A549 (cell line): ENCODE data around the gene ARHGAP23. TPM values are rescaled to one million over a fixed set of nuclear protein-coding genes. Genes with fewer than 3 reads are reported as not detected.
"Not testable (repeated sequence)": the region's sequence is repeated elsewhere in the genome, so short reads cannot be mapped to it uniquely, and the experiment has no call there.

ENCODE experiments used
- ATAC-seq, 2 experiments: fragments of 200-7000 bp in 1 of 2; fragments of >200 bp in 1 of 2; cut with Nextera tagmentation in 1 of 2; cut with Tn5 transposase in 1 of 2; 3 replicates each; pipeline versions ENCODE4 v1.8.0 to v1.9.1; 2018 to 2020; ENCODE audit warnings: mild to moderate bottlenecking in 1 of 2, moderate library complexity in 1 of 2
- CTCF ChIA-PET: fragments of 300-600 bp; sonication (Branson Sonifier 250); formaldehyde crosslinking; extraction: SDS; loops from one replicate; lab custom pipeline; 2021; ENCODE audit warnings: antibody characterized with exemption, inconsistent platforms; lab: Yijun Ruan, JAX
- POLR2A ChIA-PET: fragments of 350-600 bp; formaldehyde crosslinking; extraction: SDS; loops from one replicate; lab custom pipeline; 2021; ENCODE audit warnings: antibody characterized with exemption, inconsistent platforms; lab: Yijun Ruan, JAX
- DNase-seq, 2 experiments: peaks; one replicate each; pipeline versions ENCODE4 v3.0.0 to v3.0.0-alpha.2; 2011 to 2016; ENCODE audit warnings: low read depth in 1 of 2, low spot score in 1 of 2
- FAIRE-seq: peaks from 2 replicates; lab custom pipeline; 2011; peaks lifted over from hg19 to GRCh38; lab: Jason Lieb, UNC
- H3K27ac ChIP-seq, 2 experiments: fragments of >200 bp; sonication (Bioruptor Twin); formaldehyde crosslinking; 3 replicates each; pipeline ENCODE4 v1.5.1; 2016 to 2017
- H3K4me1 ChIP-seq: fragments of >200 bp; sonication (Bioruptor Twin); formaldehyde crosslinking; 3 replicates; pipeline ENCODE4 v1.6.1; 2016
- H3K4me2 ChIP-seq: fragments of >200 bp; sonication (Bioruptor Twin); formaldehyde crosslinking; 3 replicates; pipeline ENCODE4 v1.6.1; 2016
- H3K4me3 ChIP-seq: fragments of >200 bp; sonication (Bioruptor Twin); formaldehyde crosslinking; 3 replicates; pipeline ENCODE4 v1.5.1; 2016
- H3K9me3 ChIP-seq: fragments of >200 bp; sonication (Bioruptor Twin); formaldehyde crosslinking; 3 replicates; pipeline ENCODE4 v1.6.1; 2016
- ATOH8 ChIP-seq: fragments of 250-450 bp; sonication (Bioruptor Pico); IDR thresholded peaks from 2 replicates; pipeline ENCODE4 v1.5.0; 2020; ENCODE audit warnings: low read depth, mild to moderate bottlenecking, moderate library complexity
- CBX2 ChIP-seq: fragments of 200-600 bp; sonication (generic); IDR thresholded peaks from 2 replicates; pipeline ENCODE4 v1.6.1; 2016; ENCODE audit warnings: low read depth, mild to moderate bottlenecking, borderline replicate concordance
- CHD2 ChIP-seq: fragments of 150-350 bp; IDR thresholded peaks from 2 replicates; pipeline ENCODE4 v1.6.1; 2014; ENCODE audit warnings: low read length; ENCODE audit not compliant: partially characterized antibody
- CHD4 ChIP-seq: fragments of 200-600 bp; sonication (generic); IDR thresholded peaks from 2 replicates; pipeline ENCODE4 v1.6.1; 2016; ENCODE audit warnings: antibody characterized with exemption, mild to moderate bottlenecking, borderline replicate concordance
- EHF ChIP-seq: fragments of 250-450 bp; sonication (Bioruptor Pico); IDR thresholded peaks from 2 replicates; pipeline ENCODE4 v1.5.0; 2020; ENCODE audit warnings: mild to moderate bottlenecking
- EHMT2 ChIP-seq: fragments of 200-600 bp; sonication (generic); IDR thresholded peaks from 2 replicates; pipeline ENCODE4 v1.6.1; 2016; ENCODE audit warnings: antibody characterized with exemption, low read depth, mild to moderate bottlenecking, moderate library complexity
- ELK1 ChIP-seq: fragments of 150-350 bp; IDR thresholded peaks from 2 replicates; pipeline ENCODE4 v1.6.1; 2014; ENCODE audit warnings: low read depth, mild to moderate bottlenecking, low read length
- ESRRA ChIP-seq: fragments of 150-350 bp; IDR thresholded peaks from 2 replicates; pipeline ENCODE4 v1.6.1; 2014; ENCODE audit warnings: mild to moderate bottlenecking, low read length, borderline replicate concordance
- GATA3 ChIP-seq: IDR thresholded peaks from 2 replicates; pipeline ENCODE4 v1.6.1; 2012; ENCODE audit warnings: borderline replicate concordance
- HOXB5 ChIP-seq: fragments of 250-450 bp; sonication (Bioruptor Pico); IDR thresholded peaks from 2 replicates; pipeline ENCODE4 v1.5.0; 2020; ENCODE audit warnings: mild to moderate bottlenecking, moderate library complexity
- MAFK ChIP-seq: fragments of 450-650 bp; IDR thresholded peaks from 2 replicates; pipeline ENCODE4 v1.6.1; 2014; ENCODE audit not compliant: partially characterized antibody
- MYC ChIP-seq: IDR thresholded peaks from 2 replicates; pipeline ENCODE4 v1.6.1; 2012; ENCODE audit warnings: mild to moderate bottlenecking, inconsistent platforms, low read length, improper control_type of control experiment, borderline replicate concordance
- RAD21 ChIP-seq, 2 experiments: fragments of >200 bp in 1 of 2; sonication (Bioruptor Twin) in 1 of 2; formaldehyde crosslinking in 1 of 2; IDR thresholded peaks in 1 of 2; conservative IDR thresholded peaks in 1 of 2; 2 replicates in 1 of 2; 3 replicates in 1 of 2; pipeline ENCODE4 v1.6.1; 2012 to 2018; ENCODE audit warnings: inconsistent platforms in 1 of 2
- TFCP2L1 ChIP-seq: fragments of 250-450 bp; sonication (Bioruptor Pico); IDR thresholded peaks from 2 replicates; pipeline ENCODE4 v1.5.0; 2021; ENCODE audit warnings: mild to moderate bottlenecking
- ZNF302 ChIP-seq: fragments of 250-450 bp; sonication (Bioruptor Pico); IDR thresholded peaks from 2 replicates; pipeline ENCODE4 v1.9.0; 2021; ENCODE audit warnings: inconsistent platforms, mild to moderate bottlenecking, moderate library complexity
- WGBS: methylation state at CpG from one replicate; pipeline ENCODE4 v1.1.6; 2017; ENCODE audit errors: missing lambda C conversion rate; 5-methylcytosine and 5-hydroxymethylcytosine counted together
- polyA plus RNA-seq, 4 experiments: library from polyadenylated mRNA; depleted of rRNA in 3 of 4; stranded (reverse); fragments of >200 nt; fragmentation: RNase III in 1 of 4; extraction: RNeasy Plus Mini Kit Qiagen cat#74134 plus additional on column Dnase treatment in 1 of 4; gene quantifications; 2 replicates in 3 of 4; 3 replicates in 1 of 4; pipeline ENCODE4 v1.2.3, GENCODE V29; 2011 to 2017

Gene ARHGAP23
- polyA plus RNA-seq, 2 of the 4 experiments (the other 2 are of a cell fraction), result 4.8 to 32.6 TPM

- H3K27ac ChIP-seq, FAIRE-seq, H3K9me3 ChIP-seq, H3K4me1 ChIP-seq, H3K4me2 ChIP-seq, H3K4me3 ChIP-seq, ATAC-seq, POLR2A ChIA-PET, CTCF ChIA-PET, DNase-seq: not testable (repeated sequence)
- WGBS, result 53% methylated on average over 11 of the region's 11 CpGs
Measured at GRCh38 chr17:38530856-38531255, 102.6 kb downstream of the ARHGAP23 start.

GRCh38 chr17:38531761-38532160 is 103.5 kb downstream of the ARHGAP23 start:
- CTCF ChIA-PET, H3K27ac ChIP-seq, FAIRE-seq, DNase-seq, H3K4me2 ChIP-seq, H3K4me3 ChIP-seq, POLR2A ChIA-PET, H3K9me3 ChIP-seq, ATAC-seq, H3K4me1 ChIP-seq: not testable (repeated sequence)
- WGBS, result 81% methylated on average over 10 of the region's 11 CpGs

DNA sequence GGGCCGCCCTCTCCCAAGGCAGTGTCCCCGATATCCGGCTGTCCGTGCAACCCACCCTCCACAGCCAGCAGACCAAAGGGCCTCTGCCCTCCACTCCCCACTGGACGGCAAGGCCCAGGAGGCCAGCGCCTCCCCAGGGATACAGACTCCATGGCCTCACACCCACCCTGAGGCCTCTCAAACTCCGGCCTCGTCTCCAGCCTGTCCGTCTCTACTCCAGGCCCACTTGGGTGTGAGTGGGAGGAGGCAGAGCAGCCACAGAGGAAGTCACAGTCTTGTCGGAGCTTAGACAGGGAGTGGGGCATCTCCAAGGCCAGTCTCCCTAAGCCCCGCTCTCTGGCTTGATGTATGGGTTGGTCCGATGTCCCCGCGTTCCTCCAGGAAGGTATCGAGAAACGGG is 104.2 kb downstream of the ARHGAP23 start:
- TF ChIP-seq EHF (CRISPR knock-in tag), result no peak
- TF ChIP-seq GATA3, result no peak
- H3K27ac ChIP-seq, result no peak overlapping the region
- no peaks in the 10 kb centered on the region for H3K9me3 ChIP-seq
- no peak for ATAC-seq
- H3K4me2 ChIP-seq, result no peak overlapping the region
- DNase-seq, result no peak
- FAIRE-seq, result no peak
- no peak overlapping the region for H3K4me3 ChIP-seq
- CTCF ChIA-PET, result interaction anchor here (0.7 to 1.1 kb wide), 2 partner anchors 135 to 183 kb away, joined by 3 read pairs; no protein-coding TSS in a partner anchor
- H3K4me1 ChIP-seq, result no peaks in the 10 kb centered on the region
- POLR2A ChIA-PET, result no interaction called here
- WGBS, result 90% methylated on average over 16 of the region's 16 CpGs

GRCh38 chr17:38533241-38533640 is 105.0 kb downstream of the ARHGAP23 start:
- H3K9me3 ChIP-seq, result no peaks in the 10 kb centered on the region
- no peak overlapping the region for H3K4me2 ChIP-seq
- H3K27ac ChIP-seq, result no peak overlapping the region
- no peak overlapping the region for H3K4me3 ChIP-seq
- ATAC-seq (no peak), FAIRE-seq (no peak), DNase-seq (no peak)
- 60% methylated on average over 9 of the region's 9 CpGs for WGBS
- ChIA-PET CTCF (interaction anchor here (0.7 to 5.1 kb wide), 5 partner anchors 17 to 184 kb away, joined by 3 to 38 read pairs (median 5); no protein-coding TSS in a partner anchor), POLR2A (no interaction called here)
- H3K4me1 ChIP-seq, result no peaks in the 10 kb centered on the region
- TF ChIP-seq HOXB5 (no peak), EHMT2 (no peak), ESRRA (no peak), CHD4 (no peak), ZNF302 (CRISPR knock-in tag) (no peak), RAD21 (conservative IDR thresholded peaks at IDR 0.05 in 1 of 2, IDR thresholded peaks at IDR 0.05 in 1 of 2) (no peak), TFCP2L1 (no peak), CBX2 (no peak), ATOH8 (CRISPR knock-in tag) (no peak), ELK1 (no peak), MAFK (no peak), CHD2 (no peak), MYC (no peak)
